ENCODE results near the gene KLHL20.
A peak's percentile ranks its signal among the peaks of the same experiment; 100 is the strongest.
"Not testable (repeated sequence)": the region's sequence is repeated elsewhere in the genome, so short reads cannot be mapped to it uniquely, and the experiment has no call there.

KLHL20 gene

DNA sequence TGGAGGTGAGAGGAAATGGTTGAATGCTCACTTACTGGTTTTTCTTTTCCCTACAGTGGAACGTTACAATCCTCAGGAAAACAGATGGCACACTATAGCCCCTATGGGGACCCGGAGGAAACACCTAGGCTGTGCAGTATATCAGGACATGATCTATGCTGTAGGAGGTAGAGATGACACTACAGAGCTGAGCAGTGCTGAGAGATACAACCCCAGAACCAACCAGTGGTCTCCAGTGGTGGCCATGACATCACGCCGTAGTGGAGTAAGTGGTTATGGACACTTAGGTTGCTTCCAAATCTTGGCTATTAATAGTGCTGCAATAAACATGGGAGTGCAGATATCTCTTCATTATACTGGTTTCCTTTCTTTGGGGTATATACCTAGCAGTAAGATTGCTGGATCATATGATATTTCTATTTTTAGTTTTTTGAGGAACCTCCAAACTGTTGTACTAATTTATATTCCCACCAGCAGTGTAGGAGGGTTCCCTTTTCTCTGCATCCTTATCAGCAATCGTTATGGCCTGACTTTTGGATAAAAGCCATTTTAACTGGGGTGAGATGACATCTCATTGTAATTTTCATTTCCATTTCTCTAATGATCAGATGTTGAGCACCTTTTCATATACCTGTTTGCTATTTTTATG lies 60.9 kb downstream of the KLHL20 start:
- no peak for TF ChIP-seq POLR2A (IDR thresholded peaks at IDR 0.05; ENCODE audit: low read length)
- no peak for DNase-seq

DNA sequence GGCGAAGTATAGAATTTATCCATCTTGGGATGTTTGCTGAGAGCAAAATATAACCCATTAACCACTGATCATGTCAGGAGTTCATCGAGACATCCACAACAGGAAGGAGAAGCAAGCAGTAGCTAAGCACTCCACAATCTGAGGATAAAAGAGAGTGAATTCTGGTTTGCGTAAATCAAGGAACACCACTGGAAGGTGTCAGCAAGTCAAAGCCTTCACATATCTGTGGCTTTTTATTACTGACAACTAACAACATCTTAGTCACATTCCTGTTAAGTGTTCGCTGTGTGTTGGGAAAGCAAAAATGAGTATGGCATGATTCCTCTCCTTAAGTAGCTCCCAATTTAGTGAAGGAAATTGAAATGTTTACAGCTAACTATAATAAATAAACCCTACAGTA lies 65.2 kb downstream of the KLHL20 start:
- DNase-seq = no peak

GRCh38 chr1:173784997-173785396 lies 70.2 kb downstream of the KLHL20 start:
- TF ChIP-seq GATA1 (IDR thresholded peaks at IDR 0.05; ENCODE audit: low read depth, low read length) = no peak
- TF ChIP-seq POLR2A (IDR thresholded peaks at IDR 0.05; ENCODE audit: low read length) = no peak
- DNase-seq = no peak

More for the DNA sequence above, 65.2 kb downstream of the KLHL20 start:
- no peak for TF ChIP-seq POLR2A (IDR thresholded peaks at IDR 0.05; ENCODE audit: low read length)
- TF ChIP-seq GATA1 (IDR thresholded peaks at IDR 0.05; ENCODE audit: low read depth, low read length) = no peak

DNA sequence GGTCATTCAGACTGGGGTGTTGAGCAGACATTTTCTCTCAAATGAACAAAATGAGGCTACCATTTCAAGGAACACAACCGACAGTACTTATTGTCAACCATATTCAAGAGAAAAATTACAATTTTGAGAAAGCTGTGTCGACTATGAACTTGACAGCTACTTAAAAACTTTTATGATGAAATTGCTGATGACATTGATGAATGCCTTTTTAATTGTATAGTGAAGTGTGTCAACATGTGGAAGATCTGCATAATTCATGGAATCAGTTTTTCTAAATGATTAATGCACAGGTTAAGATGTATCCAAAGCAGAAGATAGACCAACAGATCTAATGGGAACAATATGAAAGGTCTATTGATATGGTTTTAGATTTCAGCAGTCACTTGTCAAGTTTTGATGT lies 75.1 kb downstream of the KLHL20 start:
- TF ChIP-seq GATA1 (IDR thresholded peaks at IDR 0.05; ENCODE audit: low read depth, low read length) (no peak), POLR2A (IDR thresholded peaks at IDR 0.05; ENCODE audit: low read length) (no peak)
- DNase-seq = no peak

- DNase-seq = no peak
- TF ChIP-seq GATA1 (IDR thresholded peaks at IDR 0.05; ENCODE audit: low read depth, low read length) = no peak
- TF ChIP-seq POLR2A (IDR thresholded peaks at IDR 0.05; ENCODE audit: low read length) = no peak
Observed at GRCh38 chr1:173798078-173798477, 83.3 kb downstream of the KLHL20 start.

DNA sequence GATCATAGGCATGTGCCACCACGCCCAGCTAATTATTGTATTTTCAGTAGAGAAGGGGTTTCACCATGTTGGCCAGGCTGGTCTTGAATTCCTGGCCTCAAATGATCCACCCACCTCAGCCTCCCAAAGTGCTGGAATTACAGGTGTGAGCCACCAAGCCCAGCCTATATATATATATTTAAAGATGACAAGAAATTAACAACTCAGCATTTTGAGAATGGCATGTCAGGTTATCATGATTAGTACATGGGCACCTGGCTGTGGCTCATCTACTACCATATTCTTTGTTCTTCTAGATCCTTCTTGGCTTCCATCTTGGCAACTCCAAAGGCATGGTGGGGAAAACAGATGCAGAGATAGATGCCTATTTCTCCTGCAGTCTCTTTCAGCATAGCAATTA lies 85.2 kb downstream of the KLHL20 start:
- DNase-seq = not testable (repeated sequence)

DNA sequence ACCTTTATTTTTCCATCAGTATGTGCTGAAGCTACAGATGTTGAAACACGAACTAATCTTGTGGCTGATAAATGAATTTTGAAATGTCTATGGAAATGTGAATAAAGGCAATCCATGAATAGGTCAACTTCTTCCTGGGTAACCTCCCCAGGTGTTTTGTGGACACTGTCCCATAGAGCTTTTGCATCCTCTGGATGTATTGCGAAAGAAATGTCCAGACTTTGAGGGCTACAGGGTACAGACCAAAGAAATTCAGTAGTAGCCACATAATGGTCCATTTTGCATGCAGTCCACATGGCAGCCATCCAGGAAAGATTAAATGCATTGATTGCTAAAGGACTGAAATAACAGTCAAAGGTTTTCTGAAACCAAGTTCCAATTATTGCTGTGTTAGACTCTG lies 88.2 kb downstream of the KLHL20 start:
- DNase-seq = peak; percentile 5 to 12
- TF ChIP-seq POLR2A (IDR thresholded peaks at IDR 0.05; ENCODE audit: low read length) (no peak), GATA1 (IDR thresholded peaks at IDR 0.05; ENCODE audit: low read depth, low read length) (no peak)

DNA sequence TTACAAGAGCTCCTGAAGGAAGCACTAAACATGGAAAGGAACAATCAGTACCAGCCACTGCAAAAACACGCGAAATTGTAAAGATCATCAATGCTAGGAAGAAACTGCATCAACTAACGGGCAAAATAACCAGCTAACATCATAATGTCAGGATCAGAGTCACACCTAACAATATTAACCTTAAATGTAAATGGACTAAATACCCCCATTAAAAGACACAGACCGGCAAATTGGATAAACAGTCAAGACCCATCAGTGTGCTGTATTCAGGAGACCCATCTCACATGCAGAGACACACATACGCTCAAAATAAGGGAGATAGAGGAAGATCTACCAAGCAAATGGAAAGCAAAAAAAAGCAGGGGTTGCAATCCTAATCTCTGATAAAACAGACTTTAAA lies 98.9 kb downstream of the KLHL20 start:
- not testable (repeated sequence) for DNase-seq

DNA sequence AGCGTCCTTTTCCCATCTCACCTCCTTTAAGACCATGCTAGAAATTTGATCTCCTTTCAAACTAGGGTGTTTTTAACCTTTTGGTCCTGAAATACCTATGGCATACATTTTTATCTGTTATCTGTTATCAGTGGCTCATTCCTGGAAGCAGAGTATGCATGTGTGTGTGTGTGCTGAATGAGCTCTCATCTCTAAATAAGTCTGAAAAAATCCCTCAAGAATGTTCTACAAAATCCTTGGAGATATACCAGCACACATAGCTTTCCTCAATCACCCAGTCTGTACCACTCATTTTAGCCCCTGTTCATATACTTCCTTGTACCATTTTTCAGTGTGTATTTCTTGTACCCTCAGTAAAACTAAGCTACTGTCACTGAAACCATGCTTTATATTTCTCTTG lies 103.7 kb downstream of the KLHL20 start:
- no peak for DNase-seq

DNA sequence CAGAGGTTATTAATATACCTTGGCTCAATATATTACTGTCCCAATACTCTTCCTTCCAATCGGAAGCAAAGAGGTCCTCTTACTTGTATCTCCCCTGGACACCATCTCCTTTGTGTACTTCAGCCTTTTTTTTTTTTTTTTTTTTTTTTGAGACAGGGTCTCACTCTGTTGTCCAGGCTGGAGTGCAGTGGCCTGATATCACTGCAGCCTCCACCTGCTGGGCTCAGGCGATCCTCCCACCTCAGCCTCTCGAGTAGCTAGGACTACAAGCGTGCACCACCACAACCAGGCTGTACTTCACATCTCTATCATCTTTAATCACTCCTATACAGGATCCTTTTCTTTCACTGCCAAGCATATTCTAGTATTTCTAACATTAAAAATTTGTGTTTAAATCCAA lies 106.9 kb downstream of the KLHL20 start:
- TF ChIP-seq GATA1 (IDR thresholded peaks at IDR 0.05; ENCODE audit: low read depth, low read length) (no peak), POLR2A (IDR thresholded peaks at IDR 0.05; ENCODE audit: low read length) (no peak)
- peak in 1 of 2 experiments; percentile 11 for DNase-seq

More for the DNA sequence above, 103.7 kb downstream of the KLHL20 start:
- TF ChIP-seq GATA1 (IDR thresholded peaks at IDR 0.05; ENCODE audit: low read depth, low read length) (no peak), POLR2A (IDR thresholded peaks at IDR 0.05; ENCODE audit: low read length) (no peak)

DNA sequence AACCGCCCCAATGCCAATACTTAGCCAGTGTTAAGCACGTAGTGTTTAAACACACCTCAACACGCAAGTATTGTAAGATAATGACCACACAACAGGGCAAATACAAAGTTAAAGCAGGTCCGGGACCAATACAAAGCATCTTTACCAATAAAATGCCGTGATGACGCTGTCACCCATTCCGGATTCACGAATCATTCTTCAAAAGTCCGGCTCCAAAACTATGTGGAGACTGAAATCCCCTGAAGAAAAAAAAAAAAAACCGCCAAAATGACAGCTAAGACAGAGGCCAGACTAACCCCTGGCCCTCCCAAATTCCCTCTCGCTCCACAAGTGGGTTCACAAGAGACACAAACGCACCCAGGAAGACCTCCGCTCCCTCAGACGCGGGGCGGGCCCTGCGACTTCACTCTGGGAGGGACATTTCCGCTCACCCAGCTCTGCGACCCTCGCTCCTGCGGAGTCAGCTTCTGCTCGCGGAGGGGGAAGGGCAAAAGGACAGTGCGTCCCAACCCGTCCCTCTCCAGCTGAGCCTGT lies 109.1 kb downstream of the KLHL20 start:
- no peak for TF ChIP-seq GATA1 (IDR thresholded peaks at IDR 0.05; ENCODE audit: low read depth, low read length)
- TF ChIP-seq POLR2A (IDR thresholded peaks at IDR 0.05; ENCODE audit: low read length) = no peak
- no peak for DNase-seq

GRCh38 chr1:173824315-173825081 lies 109.7 kb downstream of the KLHL20 start, which contains the start of the genes CENPL and DARS2:
TSS of gene CENPL (minus strand) at chr1:173824883. CDS start at chr1:173811299, 13,584 bp downstream.
TSS of gene DARS2 (plus strand) at chr1:173824673. CDS start at chr1:173825230, 557 bp downstream.
- no peak for TF ChIP-seq GATA1 (IDR thresholded peaks at IDR 0.05; ENCODE audit: low read depth, low read length)
- TF ChIP-seq POLR2A (IDR thresholded peaks at IDR 0.05; ENCODE audit: low read length) = peak; percentile 93
- DNase-seq = peak; percentile 98 to 99

GRCh38 chr1:173827611-173828010 lies 112.8 kb downstream of the KLHL20 start:
- DNase-seq = no peak
- TF ChIP-seq POLR2A (IDR thresholded peaks at IDR 0.05; ENCODE audit: low read length) (no peak), GATA1 (IDR thresholded peaks at IDR 0.05; ENCODE audit: low read depth, low read length) (no peak)

DNA sequence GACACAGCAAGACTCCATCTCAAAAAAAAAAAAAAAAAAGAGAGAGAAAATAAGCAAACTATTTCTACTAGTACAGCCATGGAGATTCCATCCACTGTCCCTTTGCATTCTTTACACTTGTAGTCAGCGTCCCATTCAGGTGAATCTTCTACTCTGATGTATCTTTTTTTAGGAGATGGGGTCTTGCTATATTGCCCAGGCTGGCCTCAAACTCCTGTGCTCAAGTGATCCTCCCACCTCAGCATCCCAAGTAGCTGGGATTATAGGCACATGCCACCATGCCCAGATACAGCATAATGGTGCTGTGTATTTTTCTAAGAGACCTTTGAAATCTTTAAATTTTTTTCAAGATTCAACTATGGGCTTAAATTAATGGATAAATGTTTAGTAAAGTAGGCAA lies 118.0 kb downstream of the KLHL20 start:
- DNase-seq = no peak
- TF ChIP-seq POLR2A (IDR thresholded peaks at IDR 0.05; ENCODE audit: low read length) = no peak
- no peak for TF ChIP-seq GATA1 (IDR thresholded peaks at IDR 0.05; ENCODE audit: low read depth, low read length)
